ENCODE data around the gene CRYL1. TPM values are rescaled to one million over a fixed set of nuclear protein-coding genes. Genes with fewer than 3 reads are reported as not detected.

The CRYL1 gene
- total and polyA plus RNA-seq, 2 of the 13 experiments (the other 11 are each of a cell fraction or from before 2014, with no cell fraction given), result 57.2 to 115 TPM

- no peak for TF ChIP-seq HOXA5 (CRISPR knock-in tag; IDR thresholded peaks at IDR 0.05)
- no peak for TF ChIP-seq SIX1 (CRISPR knock-in tag; IDR thresholded peaks at IDR 0.05; ENCODE audit: borderline replicate concordance)
- TF ChIP-seq ZNF20 (CRISPR knock-in tag; IDR thresholded peaks at IDR 0.05), result no peak
- no peak for TF ChIP-seq ZNF329 (CRISPR knock-in tag; IDR thresholded peaks at IDR 0.05; ENCODE audit: low read depth)
- TF ChIP-seq PAX8 (CRISPR knock-in tag; IDR thresholded peaks at IDR 0.05; ENCODE audit: borderline replicate concordance), result no peak
- TF ChIP-seq KDM3A (CRISPR knock-in tag; IDR thresholded peaks at IDR 0.05; ENCODE audit: low read depth), result no peak
- no peak for TF ChIP-seq ZNF605 (CRISPR knock-in tag; IDR thresholded peaks at IDR 0.05)
- no peak for TF ChIP-seq SMYD3 (CRISPR knock-in tag; IDR thresholded peaks at IDR 0.05)
- no peak for TF ChIP-seq KLF15 (CRISPR knock-in tag; IDR thresholded peaks at IDR 0.05; ENCODE audit: borderline replicate concordance)
- TF ChIP-seq REPIN1 (CRISPR knock-in tag; IDR thresholded peaks at IDR 0.05; ENCODE audit: borderline replicate concordance, low read depth), result no peak
- TF ChIP-seq RARA (CRISPR knock-in tag; IDR thresholded peaks at IDR 0.05), result no peak
- TF ChIP-seq MED1 (CRISPR knock-in tag; IDR thresholded peaks at IDR 0.05), result peak; percentile 45; the same call in 1 of the 2 replicates
- TF ChIP-seq ZNF296 (CRISPR knock-in tag; conservative IDR thresholded peaks at IDR 0.05), result no peak
- no peak for TF ChIP-seq ARID4A (CRISPR knock-in tag; IDR thresholded peaks at IDR 0.05; ENCODE audit: borderline replicate concordance)
- TF ChIP-seq GATA4 (IDR thresholded peaks at IDR 0.05; ENCODE audit: borderline replicate concordance, low read depth), result no peak
- no peak for TF ChIP-seq ZNF260 (CRISPR knock-in tag; IDR thresholded peaks at IDR 0.05; ENCODE audit: borderline replicate concordance, low read depth)
- TF ChIP-seq MEF2D (CRISPR knock-in tag; IDR thresholded peaks at IDR 0.05), result peak; percentile 60; the same call in 1 of the 2 replicates
- no peak for TF ChIP-seq SP5 (CRISPR knock-in tag; IDR thresholded peaks at IDR 0.05; ENCODE audit: borderline replicate concordance, low read depth)
- no peak for TF ChIP-seq KDM4B (CRISPR knock-in tag; IDR thresholded peaks at IDR 0.05)
- no peak for TF ChIP-seq BCLAF1 (IDR thresholded peaks at IDR 0.05)
- no peak for TF ChIP-seq PRMT3 (CRISPR knock-in tag; IDR thresholded peaks at IDR 0.05; ENCODE audit: borderline replicate concordance, low read depth)
- no peak for TF ChIP-seq ZNF761 (CRISPR knock-in tag; conservative IDR thresholded peaks at IDR 0.05)
- no peak for TF ChIP-seq CENPX (CRISPR knock-in tag; IDR thresholded peaks at IDR 0.05)
- TF ChIP-seq ZKSCAN8 (CRISPR knock-in tag; IDR thresholded peaks at IDR 0.05; ENCODE audit: borderline replicate concordance), result no peak
Measured at GRCh38 chr13:20495087-20496023, 30.3 kb downstream of the CRYL1 start (continued).

Data from HepG2 (cell line).